ENCODE data around the gene CD164. TPM values are rescaled to one million over a fixed set of nuclear protein-coding genes. Genes with fewer than 3 reads are reported as not detected.

The CD164 gene
- total and polyA plus RNA-seq, 2 of the 4 experiments (the other 2 are of a cell fraction), result 146 to 150 TPM

DNA sequence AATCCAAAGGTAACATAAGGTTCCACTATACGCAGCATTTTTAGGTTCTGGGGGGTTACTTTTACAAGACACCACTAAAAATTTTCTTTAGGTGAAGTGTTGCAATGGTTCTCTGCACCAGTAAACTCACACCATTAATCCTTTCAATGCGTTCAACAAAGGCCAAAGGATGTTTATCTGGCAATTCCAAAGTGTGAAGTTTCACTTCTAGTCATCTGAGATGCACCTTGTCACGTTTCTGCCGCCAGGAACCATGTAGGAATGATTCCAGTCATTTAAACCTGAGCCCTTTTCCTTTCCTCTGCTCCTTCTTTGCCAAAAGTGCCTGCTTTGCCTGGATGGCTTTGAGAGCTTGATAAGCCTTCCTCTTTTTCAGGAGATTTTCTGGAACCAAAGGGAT is 54.8 kb downstream of the CD164 start:
- Histone ChIP-seq H2BK120ac (ENCODE audit: low read depth, low read length) (no peak overlapping the region), H2AK5ac (ENCODE audit: low read depth, low read length) (no peak overlapping the region), H3K9ac (ENCODE audit: low read depth, low read length) (no peak overlapping the region), H4K20me1 (ENCODE audit: insufficient read depth, low read length) (no peaks in the 10 kb centered on the region), H3K79me1 (ENCODE audit: low read depth in 1 of 2, low read length in 2 of 2) (no peaks in the 10 kb centered on the region), H2BK15ac (ENCODE audit: low read depth, low read length) (no peak overlapping the region), H3K27ac (ENCODE audit: insufficient read depth, low read length) (no peak overlapping the region), H2AK9ac (replicated peaks; ENCODE audit: low read depth, low read length, poor library complexity) (no peak overlapping the region), H2AFZ (replicated peaks; ENCODE audit: low read length, poor library complexity) (no peak overlapping the region), H3K4me2 (ENCODE audit: low read depth, low read length) (no peak overlapping the region), H3K4me3 (ENCODE audit: insufficient read depth, low read depth, low read length) (no peak overlapping the region), H3K36me3 (ENCODE audit: control insufficient read depth, insufficient read depth, low read length) (no peaks in the 10 kb centered on the region), H3K56ac (ENCODE audit: extremely low read depth, insufficient read depth, low read length) (no peak overlapping the region), H3K4ac (ENCODE audit: low read depth, low read length) (no peak overlapping the region), H3K14ac (replicated peaks; ENCODE audit: low read depth, low read length) (no peak overlapping the region), H4K8ac (ENCODE audit: low read depth in 2 of 2, low read length in 2 of 2) (no peak overlapping the region), H3K4me1 (ENCODE audit: control insufficient read depth, insufficient read depth, low read length) (no peaks in the 10 kb centered on the region), H4K91ac (ENCODE audit: insufficient read depth, low read depth, low read length) (no peak overlapping the region), H3K27me3 (ENCODE audit: control insufficient read depth, insufficient read depth, low read length) (peaks cover 6% of the 10 kb centered on the region), H3K18ac (ENCODE audit: low read depth, low read length) (no peak overlapping the region), H2BK20ac (ENCODE audit: low read depth, low read length) (no peak overlapping the region), H3K9me3 (ENCODE audit: control insufficient read depth, insufficient read depth, low read length) (no peaks in the 10 kb centered on the region), H4K5ac (ENCODE audit: low read depth, low read length) (no peak overlapping the region), H3K23ac (ENCODE audit: low read depth, low read length) (no peak overlapping the region), H2BK5ac (ENCODE audit: low read depth, low read length, poor library complexity, severe bottlenecking) (no peak overlapping the region), H3K9me1 (ENCODE audit: insufficient read depth, low read length) (no peaks in the 10 kb centered on the region)
- intact Hi-C loops (cut with micrococcal nuclease), result no loop called here
- no peak for ATAC-seq (ENCODE audit: low read depth)
- CTCF ChIA-PET, result no interaction called here
- TF ChIP-seq RFX5 (IDR thresholded peaks at IDR 0.05; ENCODE audit: low read depth, low read length), result no peak
- TF ChIP-seq, protein P1, sequence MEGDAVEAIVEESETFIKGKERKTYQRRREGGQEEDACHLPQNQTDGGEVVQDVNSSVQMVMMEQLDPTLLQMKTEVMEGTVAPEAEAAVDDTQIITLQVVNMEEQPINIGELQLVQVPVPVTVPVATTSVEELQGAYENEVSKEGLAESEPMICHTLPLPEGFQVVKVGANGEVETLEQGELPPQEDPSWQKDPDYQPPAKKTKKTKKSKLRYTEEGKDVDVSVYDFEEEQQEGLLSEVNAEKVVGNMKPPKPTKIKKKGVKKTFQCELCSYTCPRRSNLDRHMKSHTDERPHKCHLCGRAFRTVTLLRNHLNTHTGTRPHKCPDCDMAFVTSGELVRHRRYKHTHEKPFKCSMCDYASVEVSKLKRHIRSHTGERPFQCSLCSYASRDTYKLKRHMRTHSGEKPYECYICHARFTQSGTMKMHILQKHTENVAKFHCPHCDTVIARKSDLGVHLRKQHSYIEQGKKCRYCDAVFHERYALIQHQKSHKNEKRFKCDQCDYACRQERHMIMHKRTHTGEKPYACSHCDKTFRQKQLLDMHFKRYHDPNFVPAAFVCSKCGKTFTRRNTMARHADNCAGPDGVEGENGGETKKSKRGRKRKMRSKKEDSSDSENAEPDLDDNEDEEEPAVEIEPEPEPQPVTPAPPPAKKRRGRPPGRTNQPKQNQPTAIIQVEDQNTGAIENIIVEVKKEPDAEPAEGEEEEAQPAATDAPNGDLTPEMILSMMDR (conservative IDR thresholded peaks at IDR 0.05; ENCODE audit: low read depth, low read length), result no peak
- no peak for DNase-seq
- BruUV-seq (replicated peaks), result no TSS peak
- dilution Hi-C loops (cut with HindIII; ENCODE audit: low sequenced_read_pairs, unreplicated experiment), result no loop called here
- POLR2A ChIA-PET (ENCODE audit: unreplicated experiment), result no interaction called here
- 21% methylated on average over 2 of the region's 4 CpGs; no CpG with 5 or more reads in 1 of the 2 experiments for WGBS, 2 experiments (ENCODE audit: extremely low coverage in 2 of 2, insufficient read length in 1 of 2)
- in situ Hi-C loops (cut with MboI; ENCODE audit: low sequenced_read_pairs), result no loop called here
